WTC11 (cell line): ENCODE results near the gene CAMTA1. TPM values are rescaled to one million over a fixed set of nuclear protein-coding genes. Genes with fewer than 3 reads are reported as not detected.

Experiments
- ATAC-seq: fragments of 200-7000 bp; cut with Tn5 transposase; 2 replicates; pipeline ENCODE4 v1.10.0; 2021; ENCODE audit warnings: mild to moderate bottlenecking, moderate library complexity
- CTCF ChIA-PET: fragments of 300-600 bp; sonication (Branson Sonifier 250); formaldehyde crosslinking; loops from one replicate; lab custom pipeline; 2021; ENCODE audit warnings: antibody characterized with exemption; lab: Charles Lee
- POLR2A ChIA-PET: fragments of 350-600 bp; sonication (Branson Sonifier 250); formaldehyde crosslinking; loops from one replicate; lab custom pipeline; 2021; ENCODE audit warnings: antibody characterized with exemption; lab: Charles Lee
- DNase-seq: peaks from one replicate; pipeline ENCODE4 v3.0.0; 2021; ENCODE audit warnings: low spot score
- H3K27ac Mint-ChIP-seq: 2 replicates; pipeline ENCODE4 v1.8.0; 2021; ENCODE audit warnings: mixed read lengths
- H3K27me3 Mint-ChIP-seq: 2 replicates; pipeline ENCODE4 v1.8.0; 2021; ENCODE audit warnings: low read depth, mild to moderate bottlenecking, moderate library complexity, mixed read lengths
- H3K36me3 Mint-ChIP-seq: 2 replicates; pipeline ENCODE4 v1.8.0; 2021; ENCODE audit warnings: mixed read lengths
- H3K4me1 Mint-ChIP-seq: 2 replicates; pipeline ENCODE4 v1.8.0; 2022; ENCODE audit warnings: mixed read lengths
- H3K4me3 Mint-ChIP-seq: 2 replicates; pipeline ENCODE4 v1.8.0; 2021; ENCODE audit warnings: mild to moderate bottlenecking, moderate library complexity, mixed read lengths
- H3K9me3 Mint-ChIP-seq: 2 replicates; pipeline ENCODE4 v1.8.0; 2021; ENCODE audit warnings: mixed read lengths
- ATF3 ChIP-seq: sonication (generic); formaldehyde crosslinking; conservative IDR thresholded peaks from 2 replicates; pipeline ENCODE4 v1.8.1; 2022; ENCODE audit warnings: mild to moderate bottlenecking, missing genetic modification reagents
- CREB1 ChIP-seq: sonication (generic); formaldehyde crosslinking; IDR thresholded peaks from 2 replicates; pipeline ENCODE4 v1.8.0; 2023; ENCODE audit warnings: mild to moderate bottlenecking, missing genetic modification reagents
- ELF4 ChIP-seq: sonication (generic); formaldehyde crosslinking; IDR thresholded peaks from 2 replicates; pipeline ENCODE4 v1.8.1; 2022; ENCODE audit warnings: low read depth, mild to moderate bottlenecking, moderate library complexity, missing genetic modification reagents
- ETV6 ChIP-seq: sonication (generic); formaldehyde crosslinking; IDR thresholded peaks from 2 replicates; pipeline ENCODE4 v1.8.1; 2022; ENCODE audit warnings: mild to moderate bottlenecking, missing genetic modification reagents
- GABPB1 ChIP-seq: sonication (generic); formaldehyde crosslinking; IDR thresholded peaks from 2 replicates; pipeline ENCODE4 v1.8.1; 2023; ENCODE audit warnings: mild to moderate bottlenecking, missing genetic modification reagents
- HMGA2 ChIP-seq: fragments of 250-450 bp; sonication (Bioruptor Pico); IDR thresholded peaks from 2 replicates; pipeline ENCODE4 v1.4.0; 2021; ENCODE audit warnings: mild to moderate bottlenecking, moderate library complexity
- JUN ChIP-seq: sonication (generic); formaldehyde crosslinking; IDR thresholded peaks from 2 replicates; pipeline ENCODE4 v1.8.0; 2023; ENCODE audit warnings: mild to moderate bottlenecking, missing genetic modification reagents
- KAT7 ChIP-seq: sonication (generic); formaldehyde crosslinking; IDR thresholded peaks from 2 replicates; pipeline ENCODE4 v1.8.1; 2023; ENCODE audit warnings: missing genetic modification reagents, mild to moderate bottlenecking, borderline replicate concordance
- MLX ChIP-seq: sonication (generic); formaldehyde crosslinking; IDR thresholded peaks from 2 replicates; pipeline ENCODE4 v1.8.1; 2023; ENCODE audit warnings: mild to moderate bottlenecking, missing genetic modification reagents, moderate library complexity
- MYBL2 ChIP-seq: sonication (generic); formaldehyde crosslinking; IDR thresholded peaks from 2 replicates; pipeline ENCODE4 v1.8.1; 2023; ENCODE audit warnings: mild to moderate bottlenecking, moderate library complexity, missing genetic modification reagents
- NFATC4 ChIP-seq: fragments of 250-450 bp; sonication (Bioruptor Pico); IDR thresholded peaks from 2 replicates; pipeline ENCODE4 v1.9.0; 2021; ENCODE audit warnings: mild to moderate bottlenecking
- NFE2L1 ChIP-seq: sonication (generic); formaldehyde crosslinking; IDR thresholded peaks from 2 replicates; pipeline ENCODE4 v1.8.1; 2023; ENCODE audit warnings: missing genetic modification reagents
- NR2C2 ChIP-seq: sonication (generic); formaldehyde crosslinking; IDR thresholded peaks from 2 replicates; pipeline ENCODE4 v1.8.0; 2022; ENCODE audit warnings: mild to moderate bottlenecking, missing genetic modification reagents
- PREB ChIP-seq: sonication (generic); formaldehyde crosslinking; IDR thresholded peaks from 2 replicates; pipeline ENCODE4 v1.8.1; 2022; ENCODE audit warnings: mild to moderate bottlenecking, missing genetic modification reagents, moderate library complexity, borderline replicate concordance
- SMAD3 ChIP-seq: sonication (generic); formaldehyde crosslinking; IDR thresholded peaks from 2 replicates; pipeline ENCODE4 v1.8.0; 2022; ENCODE audit warnings: missing genetic modification reagents, mild to moderate bottlenecking, borderline replicate concordance
- ZBTB21 ChIP-seq: sonication (generic); formaldehyde crosslinking; IDR thresholded peaks from 2 replicates; pipeline ENCODE4 v1.8.1; 2023; ENCODE audit warnings: mild to moderate bottlenecking, missing genetic modification reagents, borderline replicate concordance
- ZNF121 ChIP-seq: sonication (generic); formaldehyde crosslinking; IDR thresholded peaks from 2 replicates; pipeline ENCODE4 v1.8.0; 2023; ENCODE audit warnings: missing genetic modification reagents
- ZNF396 ChIP-seq: fragments of 250-450 bp; sonication (Bioruptor Pico); IDR thresholded peaks from 2 replicates; pipeline ENCODE4 v1.8.0; 2021; ENCODE audit warnings: mild to moderate bottlenecking, moderate library complexity, borderline replicate concordance
- ZNF416 ChIP-seq: fragments of 250-450 bp; sonication (Bioruptor Pico); IDR thresholded peaks from 2 replicates; pipeline ENCODE4 v1.9.0; 2021; ENCODE audit warnings: mild to moderate bottlenecking, inconsistent platforms
- ZNF671 ChIP-seq: fragments of 250-450 bp; sonication (Bioruptor Pico); IDR thresholded peaks from 2 replicates; pipeline ENCODE4 v1.8.0; 2021; ENCODE audit warnings: mild to moderate bottlenecking
- total RNA-seq: library from RNA; stranded (reverse); gene quantifications from 3 replicates; pipeline ENCODE4 v1.2.3, GENCODE V29; 2021
- TF ChIP-seq, protein P1 (sequence below): fragments of 200-600 bp; IDR thresholded peaks from 2 replicates; pipeline ENCODE4 v1.8.0; 2022; ENCODE audit warnings: antibody characterized with exemption
- TF ChIP-seq, protein P2 (sequence below): fragments of 250-450 bp; sonication (Bioruptor Pico); IDR thresholded peaks from 2 replicates; pipeline ENCODE4 v1.9.0; 2021; ENCODE audit warnings: mild to moderate bottlenecking

CAMTA1 gene
- total RNA-seq, 1 experiment from 2014 or later: 86.4 TPM

GRCh38 chr1:7690076-7690475, 904.8 kb downstream of the CAMTA1 start (continued):
- TF ChIP-seq MLX (no peak), ZNF121 (no peak), NFATC4 (CRISPR knock-in tag) (no peak), CREB1 (no peak), SMAD3 (CRISPR knock-in tag) (no peak), HMGA2 (CRISPR knock-in tag) (no peak), JUN (CRISPR knock-in tag) (no peak)
- TF ChIP-seq, protein P1, sequence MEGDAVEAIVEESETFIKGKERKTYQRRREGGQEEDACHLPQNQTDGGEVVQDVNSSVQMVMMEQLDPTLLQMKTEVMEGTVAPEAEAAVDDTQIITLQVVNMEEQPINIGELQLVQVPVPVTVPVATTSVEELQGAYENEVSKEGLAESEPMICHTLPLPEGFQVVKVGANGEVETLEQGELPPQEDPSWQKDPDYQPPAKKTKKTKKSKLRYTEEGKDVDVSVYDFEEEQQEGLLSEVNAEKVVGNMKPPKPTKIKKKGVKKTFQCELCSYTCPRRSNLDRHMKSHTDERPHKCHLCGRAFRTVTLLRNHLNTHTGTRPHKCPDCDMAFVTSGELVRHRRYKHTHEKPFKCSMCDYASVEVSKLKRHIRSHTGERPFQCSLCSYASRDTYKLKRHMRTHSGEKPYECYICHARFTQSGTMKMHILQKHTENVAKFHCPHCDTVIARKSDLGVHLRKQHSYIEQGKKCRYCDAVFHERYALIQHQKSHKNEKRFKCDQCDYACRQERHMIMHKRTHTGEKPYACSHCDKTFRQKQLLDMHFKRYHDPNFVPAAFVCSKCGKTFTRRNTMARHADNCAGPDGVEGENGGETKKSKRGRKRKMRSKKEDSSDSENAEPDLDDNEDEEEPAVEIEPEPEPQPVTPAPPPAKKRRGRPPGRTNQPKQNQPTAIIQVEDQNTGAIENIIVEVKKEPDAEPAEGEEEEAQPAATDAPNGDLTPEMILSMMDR: no peak

DNA sequence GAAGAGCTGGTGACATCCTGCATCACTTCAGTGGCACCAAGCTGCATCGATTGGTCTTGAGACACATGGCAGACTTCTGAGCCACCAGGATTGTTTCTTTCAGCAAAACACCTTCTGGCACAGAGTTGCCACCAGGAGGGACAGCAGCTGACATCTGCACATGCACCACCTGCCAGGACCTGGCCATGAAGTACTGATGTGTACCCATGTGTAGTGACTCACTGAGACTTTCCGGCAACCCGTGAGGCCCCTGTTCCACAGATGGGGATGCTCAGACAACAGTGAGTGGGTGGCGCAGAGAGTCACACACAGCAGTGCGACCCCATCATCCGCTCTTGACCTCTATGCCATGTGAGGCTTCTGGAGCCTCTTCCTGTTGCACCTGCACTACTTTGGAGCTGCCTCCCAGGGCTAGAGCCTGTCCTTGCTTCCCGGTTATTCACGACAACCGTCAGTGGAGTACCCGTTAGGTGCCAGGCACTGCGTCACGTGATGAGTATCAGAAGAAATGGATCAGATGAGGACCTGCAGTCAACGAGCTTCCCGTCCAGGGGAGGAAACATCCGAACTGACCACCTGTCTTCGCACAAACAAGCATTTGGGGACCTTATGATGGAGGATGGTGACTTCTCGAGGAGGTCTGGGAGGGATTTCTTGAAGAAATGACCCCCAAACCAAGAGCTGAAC, 905.4 kb downstream of the CAMTA1 start:
- peaks cover 20% of the 10 kb centered on the region for H3K27me3 Mint-ChIP-seq
- ATAC-seq (no peak), DNase-seq (no peak)
- peaks cover 9% of the 10 kb centered on the region for H3K4me1 Mint-ChIP-seq
- POLR2A ChIA-PET: interaction anchor here (0.6 kb wide), 1 partner anchor 792 kb away, joined by 8 read pairs; no protein-coding TSS in a partner anchor
- TF ChIP-seq HMGA2 (CRISPR knock-in tag): no peak
- no peak for TF ChIP-seq NR2C2 (CRISPR knock-in tag)
- CTCF ChIA-PET: interaction anchor here (1.2 to 5.0 kb wide), 2 partner anchors 10 to 23 kb away, joined by 4 to 35 read pairs; no protein-coding TSS in a partner anchor
- peaks cover 28% of the 10 kb centered on the region for H3K36me3 Mint-ChIP-seq
- no peak overlapping the region for H3K4me3 Mint-ChIP-seq
- peaks cover 36% of the 10 kb centered on the region for H3K9me3 Mint-ChIP-seq
- no peak overlapping the region for H3K27ac Mint-ChIP-seq

- Mint-ChIP-seq H3K4me1 (peaks cover 5% of the 10 kb centered on the region), H3K9me3 (peaks cover 36% of the 10 kb centered on the region), H3K36me3 (peaks cover 28% of the 10 kb centered on the region), H3K27me3 (peaks cover 20% of the 10 kb centered on the region), H3K27ac (no peak overlapping the region), H3K4me3 (no peak overlapping the region)
- ATAC-seq (no peak), DNase-seq (no peak)
- ChIA-PET CTCF (no interaction called here), POLR2A (no interaction called here)
- TF ChIP-seq GABPB1 (CRISPR knock-in tag) (no peak), NFE2L1 (CRISPR knock-in tag) (no peak), ZNF396 (no peak), ATF3 (CRISPR knock-in tag) (no peak)
Observed at GRCh38 chr1:7691576-7691975, 906.3 kb downstream of the CAMTA1 start.

DNA sequence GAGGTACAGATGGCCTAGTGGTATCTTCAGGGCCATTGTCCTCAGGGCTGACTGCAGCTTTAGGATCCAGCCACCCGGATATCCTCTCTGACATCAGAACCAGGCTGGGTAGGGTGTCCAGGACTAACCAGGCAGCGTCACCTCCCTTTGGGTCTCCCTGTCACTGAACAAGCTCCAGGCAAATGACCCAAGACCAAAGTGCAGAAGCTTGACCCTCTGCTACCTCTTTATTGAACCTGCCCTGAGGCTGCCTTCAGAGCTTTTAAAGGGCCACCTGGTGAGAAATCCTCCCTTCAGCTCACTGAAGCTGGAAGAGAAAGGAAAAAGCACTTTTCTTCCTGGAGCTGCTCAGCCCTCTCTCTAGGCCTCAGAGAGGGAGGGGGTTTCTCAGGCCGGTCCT, 906.8 kb downstream of the CAMTA1 start:
- Mint-ChIP-seq H3K27me3 (peaks cover 20% of the 10 kb centered on the region), H3K9me3 (peaks cover 36% of the 10 kb centered on the region), H3K36me3 (peaks cover 28% of the 10 kb centered on the region), H3K27ac (no peak overlapping the region)
- POLR2A ChIA-PET: no interaction called here
- no peak for TF ChIP-seq ZBTB21
- TF ChIP-seq ZNF121: no peak
- no peak for TF ChIP-seq ETV6
- TF ChIP-seq, protein P2, sequence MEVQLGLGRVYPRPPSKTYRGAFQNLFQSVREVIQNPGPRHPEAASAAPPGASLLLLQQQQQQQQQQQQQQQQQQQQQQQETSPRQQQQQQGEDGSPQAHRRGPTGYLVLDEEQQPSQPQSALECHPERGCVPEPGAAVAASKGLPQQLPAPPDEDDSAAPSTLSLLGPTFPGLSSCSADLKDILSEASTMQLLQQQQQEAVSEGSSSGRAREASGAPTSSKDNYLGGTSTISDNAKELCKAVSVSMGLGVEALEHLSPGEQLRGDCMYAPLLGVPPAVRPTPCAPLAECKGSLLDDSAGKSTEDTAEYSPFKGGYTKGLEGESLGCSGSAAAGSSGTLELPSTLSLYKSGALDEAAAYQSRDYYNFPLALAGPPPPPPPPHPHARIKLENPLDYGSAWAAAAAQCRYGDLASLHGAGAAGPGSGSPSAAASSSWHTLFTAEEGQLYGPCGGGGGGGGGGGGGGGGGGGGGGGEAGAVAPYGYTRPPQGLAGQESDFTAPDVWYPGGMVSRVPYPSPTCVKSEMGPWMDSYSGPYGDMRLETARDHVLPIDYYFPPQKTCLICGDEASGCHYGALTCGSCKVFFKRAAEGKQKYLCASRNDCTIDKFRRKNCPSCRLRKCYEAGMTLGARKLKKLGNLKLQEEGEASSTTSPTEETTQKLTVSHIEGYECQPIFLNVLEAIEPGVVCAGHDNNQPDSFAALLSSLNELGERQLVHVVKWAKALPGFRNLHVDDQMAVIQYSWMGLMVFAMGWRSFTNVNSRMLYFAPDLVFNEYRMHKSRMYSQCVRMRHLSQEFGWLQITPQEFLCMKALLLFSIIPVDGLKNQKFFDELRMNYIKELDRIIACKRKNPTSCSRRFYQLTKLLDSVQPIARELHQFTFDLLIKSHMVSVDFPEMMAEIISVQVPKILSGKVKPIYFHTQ: no peak
- TF ChIP-seq ZNF671: no peak
- TF ChIP-seq ELF4 (CRISPR knock-in tag): no peak
- TF ChIP-seq, protein P1: no peak
- no peak for TF ChIP-seq NR2C2 (CRISPR knock-in tag)
- TF ChIP-seq PREB: no peak
- no peak for TF ChIP-seq MYBL2
- no peak for TF ChIP-seq ZNF416 (CRISPR knock-in tag)
- no peak for TF ChIP-seq KAT7
- TF ChIP-seq, all 79 proteins: peak for 0
- Mint-ChIP-seq H3K4me3 (no peak overlapping the region), H3K4me1 (peaks cover under 1% of the 10 kb centered on the region)
- ATAC-seq (no peak), DNase-seq (no peak)
- CTCF ChIA-PET: no interaction called here
